Measurements from ENCODE around the gene MECP2.

DNA sequence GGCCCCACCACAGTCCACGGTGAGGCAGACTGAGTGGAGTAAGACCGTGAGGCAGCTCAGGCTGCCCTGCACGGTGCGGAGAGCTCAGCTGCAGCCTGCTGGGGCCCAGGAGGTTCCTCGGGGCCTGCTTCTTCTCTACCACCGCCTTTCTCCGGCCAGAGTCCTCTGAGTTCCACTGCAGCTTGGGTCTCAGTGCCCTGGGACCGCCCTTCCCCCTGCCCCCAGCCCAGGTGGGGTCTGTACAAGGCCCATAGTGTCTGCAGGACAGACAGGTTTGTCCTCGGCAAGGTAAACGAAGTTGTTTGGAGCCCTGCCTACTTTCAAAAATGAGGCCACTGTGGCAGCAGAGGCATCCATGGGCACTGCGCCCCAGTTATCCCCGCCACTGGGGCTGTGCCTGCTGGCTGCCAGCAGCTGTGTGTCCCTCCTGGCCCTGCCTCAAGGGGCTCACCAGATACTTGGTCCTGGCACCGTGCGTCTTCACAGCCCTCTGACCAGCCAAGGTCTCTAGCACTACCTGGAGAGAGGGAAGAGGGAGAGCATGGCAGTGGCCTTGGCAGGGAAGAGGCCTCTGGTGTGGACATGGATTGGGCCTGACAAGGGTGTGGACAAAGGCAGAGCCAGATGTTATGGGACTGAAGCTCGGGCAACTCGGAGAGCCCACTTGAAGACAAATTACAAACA, 81.8 kb downstream of the MECP2 start:
- TF ChIP-seq ARNTL (CRISPR knock-in tag; IDR thresholded peaks at IDR 0.05; ENCODE audit: borderline replicate concordance, low read depth) (no peak), ZFP30 (CRISPR knock-in tag; IDR thresholded peaks at IDR 0.05) (no peak), PATZ1 (CRISPR knock-in tag; IDR thresholded peaks at IDR 0.05; ENCODE audit: borderline replicate concordance) (no peak), SNAI2 (CRISPR knock-in tag; IDR thresholded peaks at IDR 0.05) (no peak), TCF4 (CRISPR knock-in tag; IDR thresholded peaks at IDR 0.05; ENCODE audit: borderline replicate concordance) (no peak), ZNF70 (CRISPR knock-in tag; IDR thresholded peaks at IDR 0.05) (no peak), TOX (CRISPR knock-in tag; IDR thresholded peaks at IDR 0.05; ENCODE audit: borderline replicate concordance) (no peak), ZC3H10 (CRISPR knock-in tag; IDR thresholded peaks at IDR 0.05) (no peak), GLIS3 (CRISPR knock-in tag; IDR thresholded peaks at IDR 0.05) (no peak), OSR1 (CRISPR knock-in tag; IDR thresholded peaks at IDR 0.05) (no peak), BACH2 (CRISPR knock-in tag; IDR thresholded peaks at IDR 0.05; ENCODE audit: borderline replicate concordance) (no peak)
- TF ChIP-seq, protein P1, sequence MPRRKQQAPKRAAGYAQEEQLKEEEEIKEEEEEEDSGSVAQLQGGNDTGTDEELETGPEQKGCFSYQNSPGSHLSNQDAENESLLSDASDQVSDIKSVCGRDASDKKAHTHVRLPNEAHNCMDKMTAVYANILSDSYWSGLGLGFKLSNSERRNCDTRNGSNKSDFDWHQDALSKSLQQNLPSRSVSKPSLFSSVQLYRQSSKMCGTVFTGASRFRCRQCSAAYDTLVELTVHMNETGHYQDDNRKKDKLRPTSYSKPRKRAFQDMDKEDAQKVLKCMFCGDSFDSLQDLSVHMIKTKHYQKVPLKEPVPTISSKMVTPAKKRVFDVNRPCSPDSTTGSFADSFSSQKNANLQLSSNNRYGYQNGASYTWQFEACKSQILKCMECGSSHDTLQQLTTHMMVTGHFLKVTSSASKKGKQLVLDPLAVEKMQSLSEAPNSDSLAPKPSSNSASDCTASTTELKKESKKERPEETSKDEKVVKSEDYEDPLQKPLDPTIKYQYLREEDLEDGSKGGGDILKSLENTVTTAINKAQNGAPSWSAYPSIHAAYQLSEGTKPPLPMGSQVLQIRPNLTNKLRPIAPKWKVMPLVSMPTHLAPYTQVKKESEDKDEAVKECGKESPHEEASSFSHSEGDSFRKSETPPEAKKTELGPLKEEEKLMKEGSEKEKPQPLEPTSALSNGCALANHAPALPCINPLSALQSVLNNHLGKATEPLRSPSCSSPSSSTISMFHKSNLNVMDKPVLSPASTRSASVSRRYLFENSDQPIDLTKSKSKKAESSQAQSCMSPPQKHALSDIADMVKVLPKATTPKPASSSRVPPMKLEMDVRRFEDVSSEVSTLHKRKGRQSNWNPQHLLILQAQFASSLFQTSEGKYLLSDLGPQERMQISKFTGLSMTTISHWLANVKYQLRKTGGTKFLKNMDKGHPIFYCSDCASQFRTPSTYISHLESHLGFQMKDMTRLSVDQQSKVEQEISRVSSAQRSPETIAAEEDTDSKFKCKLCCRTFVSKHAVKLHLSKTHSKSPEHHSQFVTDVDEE (CRISPR knock-in tag; IDR thresholded peaks at IDR 0.05): no peak

Measured in SK-N-SH treated with all-trans-retinoic acid at 6 μM for 48 hours (cell line).